ENCODE measurements around the gene DNM3.

- TF ChIP-seq, protein P1, sequence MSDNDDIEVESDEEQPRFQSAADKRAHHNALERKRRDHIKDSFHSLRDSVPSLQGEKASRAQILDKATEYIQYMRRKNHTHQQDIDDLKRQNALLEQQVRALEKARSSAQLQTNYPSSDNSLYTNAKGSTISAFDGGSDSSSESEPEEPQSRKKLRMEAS (IDR thresholded peaks at IDR 0.05) = no peak
- TF ChIP-seq CEBPB (IDR thresholded peaks at IDR 0.05; ENCODE audit: low read depth, low read length) = no peak
Measured at GRCh38 chr1:171943973-171944561, 102.8 kb downstream of the DNM3 start.

Data from H1 (cell line).